ENCODE data around the gene CYP2U1.

CYP2U1 gene

GRCh38 chr4:107930821-107931774 lies at the start of gene CYP2U1:
Gene CYP2U1, plus strand, starts transcription at chr4:107931549. Its CDS starts 95 bp downstream, at chr4:107931644.
- Histone ChIP-seq H3K9me3 (replicated peaks in 1 of 11) (no peaks in the 10 kb centered on the region), H4K20me1 (no peaks in the 10 kb centered on the region), H3K36me3 (no peaks in the 10 kb centered on the region), H3K27ac (peak within 1 kb of the TSS; percentile 8 to 68 (median 59); a peak in 20 of 22 replicates), H3K4me3 (peak within 1 kb of the TSS; percentile 65 to 76 (median 74)), H3K9ac (peak within 1 kb of the TSS; percentile 64 to 81 (median 77)), H3K4me1 (peaks cover 4 to 21% (median 13%) of the 10 kb centered on the region in 10 experiments; a peak in 18 of 20 replicates), H3K4me2 (peak within 1 kb of the TSS; percentile 97 to 100 (median 99)), H3K27me3 (peaks cover 11 to 23% (median 15%) of the 10 kb centered on the region in 11 experiments; a peak in 19 of 22 replicates)
- TF ChIP-seq Cebpa-rat (IDR thresholded peaks at IDR 0.05) = no peak

- Histone ChIP-seq H3K4me1 (no peaks in the 10 kb centered on the region), H3K9ac (no peak overlapping the region), H3K27ac (no peak overlapping the region), H3K4me3 (no peak overlapping the region), H4K20me1 (no peaks in the 10 kb centered on the region), H3K36me3 (no peaks in the 10 kb centered on the region), H3K4me2 (no peak overlapping the region), H3K27me3 (no peaks in the 10 kb centered on the region), H3K9me3 (replicated peaks in 1 of 11) (peaks cover 46 to 54% (median 47%) of the 10 kb centered on the region in 11 experiments)
- no peak for TF ChIP-seq Cebpa-rat (IDR thresholded peaks at IDR 0.05)
Observed at GRCh38 chr4:107885865-107886264, 45.5 kb upstream of the CYP2U1 start.

GRCh38 chr4:107888237-107888636 lies 43.1 kb upstream of the CYP2U1 start:
- Histone ChIP-seq H3K4me2 (no peak overlapping the region), H3K27me3 (no peaks in the 10 kb centered on the region), H3K27ac (no peak overlapping the region), H3K9ac (no peak overlapping the region), H3K4me3 (no peak overlapping the region), H4K20me1 (no peaks in the 10 kb centered on the region), H3K36me3 (no peaks in the 10 kb centered on the region), H3K4me1 (no peaks in the 10 kb centered on the region), H3K9me3 (replicated peaks in 1 of 11) (peaks cover 47 to 59% (median 55%) of the 10 kb centered on the region in 11 experiments)
- no peak for TF ChIP-seq Cebpa-rat (IDR thresholded peaks at IDR 0.05)

GRCh38 chr4:107890779-107891178 lies 40.6 kb upstream of the CYP2U1 start:
- Histone ChIP-seq H3K4me3 (no peak overlapping the region), H3K27me3 (no peaks in the 10 kb centered on the region), H3K9me3 (replicated peaks in 1 of 11) (peaks cover 45 to 55% (median 51%) of the 10 kb centered on the region in 11 experiments), H4K20me1 (no peaks in the 10 kb centered on the region), H3K9ac (no peak overlapping the region), H3K4me1 (no peaks in the 10 kb centered on the region), H3K36me3 (no peaks in the 10 kb centered on the region), H3K27ac (no peak overlapping the region), H3K4me2 (no peak overlapping the region)
- TF ChIP-seq Cebpa-rat (IDR thresholded peaks at IDR 0.05) = no peak

- H3K4me1 ChIP-seq = no peaks in the 10 kb centered on the region
- peaks cover 40 to 51% (median 46%) of the 10 kb centered on the region in 11 experiments for H3K9me3 ChIP-seq (replicated peaks in 1 of 11)
- peak in 2 of 11 experiments; percentile 11 to 15; a peak in 1 of 22 replicates for TF ChIP-seq Cebpa-rat (IDR thresholded peaks at IDR 0.05)
- no peak overlapping the region for H3K4me2 ChIP-seq
- H3K27me3 ChIP-seq = no peaks in the 10 kb centered on the region
- no peaks in the 10 kb centered on the region for H3K36me3 ChIP-seq
- H3K27ac ChIP-seq = no peak overlapping the region
- no peaks in the 10 kb centered on the region for H4K20me1 ChIP-seq
- H3K4me3 ChIP-seq = no peak overlapping the region
- no peak overlapping the region for H3K9ac ChIP-seq
Observed at GRCh38 chr4:107891299-107891698, 40.0 kb upstream of the CYP2U1 start.

- Histone ChIP-seq H3K9me3 (replicated peaks in 1 of 11) (peaks cover 19 to 30% (median 25%) of the 10 kb centered on the region in 11 experiments), H3K9ac (no peak overlapping the region), H3K4me2 (no peak overlapping the region), H3K4me3 (no peak overlapping the region), H4K20me1 (no peaks in the 10 kb centered on the region), H3K4me1 (no peaks in the 10 kb centered on the region), H3K27ac (no peak overlapping the region), H3K36me3 (no peaks in the 10 kb centered on the region), H3K27me3 (no peaks in the 10 kb centered on the region)
- TF ChIP-seq Cebpa-rat (IDR thresholded peaks at IDR 0.05) = no peak
Observed at GRCh38 chr4:107893171-107894137, 37.9 kb upstream of the CYP2U1 start.

- Histone ChIP-seq H3K9ac (no peak overlapping the region), H3K4me1 (no peaks in the 10 kb centered on the region), H3K27ac (no peak overlapping the region), H3K36me3 (no peaks in the 10 kb centered on the region), H3K9me3 (replicated peaks in 1 of 11) (peaks cover 14 to 25% (median 19%) of the 10 kb centered on the region in 11 experiments), H3K4me3 (no peak overlapping the region), H3K4me2 (no peak overlapping the region), H4K20me1 (no peaks in the 10 kb centered on the region), H3K27me3 (no peaks in the 10 kb centered on the region)
- TF ChIP-seq Cebpa-rat (IDR thresholded peaks at IDR 0.05) = no peak
Observed at GRCh38 chr4:107894138-107894603, 37.2 kb upstream of the CYP2U1 start.

- TF ChIP-seq Cebpa-rat (IDR thresholded peaks at IDR 0.05) = no peak
- Histone ChIP-seq H3K9me3 (replicated peaks in 1 of 11) (peaks cover 0 to 7% (median 2%) of the 10 kb centered on the region in 11 experiments; a peak in 5 of 22 replicates), H3K4me2 (no peak overlapping the region), H3K4me3 (no peak overlapping the region), H3K27me3 (no peaks in the 10 kb centered on the region), H3K9ac (no peak overlapping the region), H3K36me3 (no peaks in the 10 kb centered on the region), H3K4me1 (no peaks in the 10 kb centered on the region), H4K20me1 (no peaks in the 10 kb centered on the region), H3K27ac (no peak overlapping the region)
Observed at GRCh38 chr4:107896158-107896645, 35.1 kb upstream of the CYP2U1 start.
